ENCODE data around the gene VMA21. TPM values are rescaled to one million over a fixed set of nuclear protein-coding genes. Genes with fewer than 3 reads are reported as not detected.

Gene VMA21
- total RNA-seq, 2 experiments from 2014 or later = 33.7 to 48.1 TPM

- Histone ChIP-seq H3K36me3 (ENCODE audit: insufficient read depth, low read length) (no peaks in the 10 kb centered on the region), H3K4me2 (ENCODE audit: low read length) (no peak overlapping the region), H3K27ac (ENCODE audit: low read depth, low read length, poor library complexity, severe bottlenecking) (no peak overlapping the region), H3K4me1 (ENCODE audit: insufficient read depth, low read length, poor library complexity, severe bottlenecking) (no peaks in the 10 kb centered on the region), H4K20me1 (ENCODE audit: insufficient read depth, low read length) (no peaks in the 10 kb centered on the region), H3K9me2 (ENCODE audit: insufficient read depth, low read length) (no peaks in the 10 kb centered on the region), H3K79me2 (ENCODE audit: insufficient read depth, low read depth, low read length) (no peaks in the 10 kb centered on the region), H3K9me3 (ENCODE audit: low read length) (no peaks in the 10 kb centered on the region), H3K4me3 (ENCODE audit: low read depth, low read length, poor library complexity, severe bottlenecking) (no peak overlapping the region), H2AFZ (ENCODE audit: low read length) (no peak overlapping the region)
- POLR2A ChIA-PET = no interaction called here
- no peak for TF ChIP-seq EZH2phosphoT487 (IDR thresholded peaks at IDR 0.05; ENCODE audit: borderline replicate concordance, low read depth, low read length)
- TF ChIP-seq, protein P1, sequence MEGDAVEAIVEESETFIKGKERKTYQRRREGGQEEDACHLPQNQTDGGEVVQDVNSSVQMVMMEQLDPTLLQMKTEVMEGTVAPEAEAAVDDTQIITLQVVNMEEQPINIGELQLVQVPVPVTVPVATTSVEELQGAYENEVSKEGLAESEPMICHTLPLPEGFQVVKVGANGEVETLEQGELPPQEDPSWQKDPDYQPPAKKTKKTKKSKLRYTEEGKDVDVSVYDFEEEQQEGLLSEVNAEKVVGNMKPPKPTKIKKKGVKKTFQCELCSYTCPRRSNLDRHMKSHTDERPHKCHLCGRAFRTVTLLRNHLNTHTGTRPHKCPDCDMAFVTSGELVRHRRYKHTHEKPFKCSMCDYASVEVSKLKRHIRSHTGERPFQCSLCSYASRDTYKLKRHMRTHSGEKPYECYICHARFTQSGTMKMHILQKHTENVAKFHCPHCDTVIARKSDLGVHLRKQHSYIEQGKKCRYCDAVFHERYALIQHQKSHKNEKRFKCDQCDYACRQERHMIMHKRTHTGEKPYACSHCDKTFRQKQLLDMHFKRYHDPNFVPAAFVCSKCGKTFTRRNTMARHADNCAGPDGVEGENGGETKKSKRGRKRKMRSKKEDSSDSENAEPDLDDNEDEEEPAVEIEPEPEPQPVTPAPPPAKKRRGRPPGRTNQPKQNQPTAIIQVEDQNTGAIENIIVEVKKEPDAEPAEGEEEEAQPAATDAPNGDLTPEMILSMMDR (conservative IDR thresholded peaks at IDR 0.05; ENCODE audit: low read length) = peak; percentile 65
- intact Hi-C loops (cut with micrococcal nuclease; ENCODE audit: unreplicated experiment) = no loop called here
- peak; percentile 2 for DNase-seq (ENCODE audit: low spot score)
- BruUV-seq (replicated peaks) = no TSS peak
- CTCF ChIA-PET (ENCODE audit: unreplicated experiment) = interaction anchor here (0.5 kb wide), 1 partner anchor 208 kb away, joined by 3 read pairs; no protein-coding TSS in a partner anchor
Measured at GRCh38 chrX:151359931-151360871, 36.8 kb upstream of the VMA21 start.

- POLR2A ChIA-PET = interaction anchor here (0.7 kb wide), 1 partner anchor 65 kb away, joined by 3 read pairs; no protein-coding TSS in a partner anchor
- Histone ChIP-seq H3K4me1 (ENCODE audit: insufficient read depth, low read length, poor library complexity, severe bottlenecking) (no peaks in the 10 kb centered on the region), H3K27ac (ENCODE audit: low read depth, low read length, poor library complexity, severe bottlenecking) (no peak overlapping the region), H3K36me3 (ENCODE audit: insufficient read depth, low read length) (no peaks in the 10 kb centered on the region), H3K4me3 (ENCODE audit: low read depth, low read length, poor library complexity, severe bottlenecking) (no peak overlapping the region), H4K20me1 (ENCODE audit: insufficient read depth, low read length) (no peaks in the 10 kb centered on the region), H3K79me2 (ENCODE audit: insufficient read depth, low read depth, low read length) (no peaks in the 10 kb centered on the region), H3K9me2 (ENCODE audit: insufficient read depth, low read length) (no peaks in the 10 kb centered on the region), H3K9me3 (ENCODE audit: low read length) (no peaks in the 10 kb centered on the region), H2AFZ (ENCODE audit: low read length) (no peak overlapping the region), H3K4me2 (ENCODE audit: low read length) (no peak overlapping the region)
- no peak for DNase-seq (ENCODE audit: low spot score)
- TF ChIP-seq, protein P1 (conservative IDR thresholded peaks at IDR 0.05; ENCODE audit: low read length) = no peak
- no peak for TF ChIP-seq EZH2phosphoT487 (IDR thresholded peaks at IDR 0.05; ENCODE audit: borderline replicate concordance, low read depth, low read length)
- no TSS peak for BruUV-seq (replicated peaks)
- CTCF ChIA-PET (ENCODE audit: unreplicated experiment) = no interaction called here
- intact Hi-C loops (cut with micrococcal nuclease; ENCODE audit: unreplicated experiment) = no loop called here
Measured at GRCh38 chrX:151363316-151363715, 33.7 kb upstream of the VMA21 start.

DNA sequence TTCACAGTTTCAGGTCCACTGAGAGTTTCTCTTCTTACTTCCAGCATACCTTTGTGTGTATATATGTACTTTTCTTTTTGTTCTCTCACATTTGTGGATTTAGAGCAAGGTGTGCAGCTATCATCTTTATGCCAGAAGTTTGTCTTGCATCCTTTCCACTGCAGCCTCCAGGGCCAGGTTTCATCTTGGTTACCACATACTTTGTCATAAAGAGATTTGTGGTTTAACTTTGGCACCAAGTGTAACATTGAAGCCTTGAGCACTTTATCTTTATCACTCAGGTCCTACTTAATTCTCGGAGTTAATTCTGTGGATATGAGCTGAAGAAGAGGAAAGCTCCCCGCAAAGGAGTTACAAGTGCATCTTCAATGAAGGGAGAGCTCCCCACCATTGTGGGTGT, 31.4 kb upstream of the VMA21 start:
- no peaks in the 10 kb centered on the region for H4K20me1 ChIP-seq (ENCODE audit: insufficient read depth, low read length)
- no peaks in the 10 kb centered on the region for H3K9me2 ChIP-seq (ENCODE audit: insufficient read depth, low read length)
- H3K27ac ChIP-seq (ENCODE audit: low read depth, low read length, poor library complexity, severe bottlenecking) = no peak overlapping the region
- no peaks in the 10 kb centered on the region for H3K36me3 ChIP-seq (ENCODE audit: insufficient read depth, low read length)
- H3K4me3 ChIP-seq (ENCODE audit: low read depth, low read length, poor library complexity, severe bottlenecking) = no peak overlapping the region
- no peaks in the 10 kb centered on the region for H3K79me2 ChIP-seq (ENCODE audit: insufficient read depth, low read depth, low read length)
- H3K9me3 ChIP-seq (ENCODE audit: low read length) = no peaks in the 10 kb centered on the region
- no TSS peak for BruUV-seq (replicated peaks)
- no peak overlapping the region for H2AFZ ChIP-seq (ENCODE audit: low read length)
- ChIA-PET POLR2A (no interaction called here), CTCF (ENCODE audit: unreplicated experiment) (no interaction called here)
- TF ChIP-seq, protein P1 (conservative IDR thresholded peaks at IDR 0.05; ENCODE audit: low read length) = no peak
- no peak for TF ChIP-seq EZH2phosphoT487 (IDR thresholded peaks at IDR 0.05; ENCODE audit: borderline replicate concordance, low read depth, low read length)
- no peaks in the 10 kb centered on the region for H3K4me1 ChIP-seq (ENCODE audit: insufficient read depth, low read length, poor library complexity, severe bottlenecking)
- no peak overlapping the region for H3K4me2 ChIP-seq (ENCODE audit: low read length)
- DNase-seq (ENCODE audit: low spot score) = no peak
- intact Hi-C loops (cut with micrococcal nuclease; ENCODE audit: unreplicated experiment) = no loop called here
